ENCODE measurements around the gene ENO4. TPM values are rescaled to one million over a fixed set of nuclear protein-coding genes. Genes with fewer than 3 reads are reported as not detected.

ENO4 gene
- total RNA-seq, 1 donor from 2014 or later: 0.19 TPM

- DNase-seq (ENCODE audit: low read depth): no peak
Measured at GRCh38 chr10:116868198-116868676, 18.9 kb downstream of the ENO4 start.

GRCh38 chr10:116868722-116869121 lies 19.4 kb downstream of the ENO4 start:
- peak; percentile 44 for DNase-seq (ENCODE audit: low read depth)

GRCh38 chr10:116870949-116871348 lies 21.6 kb downstream of the ENO4 start:
- no peak for DNase-seq (ENCODE audit: low read depth)

- DNase-seq (ENCODE audit: low read depth): no peak
Measured at GRCh38 chr10:116873134-116873533, 23.8 kb downstream of the ENO4 start.

GRCh38 chr10:116875897-116876296 lies 26.6 kb downstream of the ENO4 start:
- no peak for DNase-seq (ENCODE audit: low read depth)

- DNase-seq (ENCODE audit: low read depth): peak; percentile 19
Measured at GRCh38 chr10:116877391-116877790, 28.1 kb downstream of the ENO4 start.

GRCh38 chr10:116878123-116878522 lies 28.8 kb downstream of the ENO4 start:
- no peak for DNase-seq (ENCODE audit: low read depth)

GRCh38 chr10:116879817-116880216 lies 30.5 kb downstream of the ENO4 start:
- DNase-seq (ENCODE audit: low read depth): no peak

- DNase-seq (ENCODE audit: low read depth): peak; percentile 96
Measured at GRCh38 chr10:116880716-116881482, 31.6 kb downstream of the ENO4 start.

GRCh38 chr10:116882639-116883038 lies 33.3 kb downstream of the ENO4 start:
- DNase-seq (ENCODE audit: low read depth): no peak

GRCh38 chr10:116886772-116887171 lies 37.5 kb downstream of the ENO4 start:
- no peak for DNase-seq (ENCODE audit: low read depth)

GRCh38 chr10:116888380-116889055 lies 39.2 kb downstream of the ENO4 start:
- DNase-seq (ENCODE audit: low read depth): peak; percentile 77

GRCh38 chr10:116889066-116889465 lies 39.8 kb downstream of the ENO4 start:
- DNase-seq (ENCODE audit: low read depth): no peak

- DNase-seq (ENCODE audit: low read depth): peak; percentile 55
Measured at GRCh38 chr10:116891208-116891607, 41.9 kb downstream of the ENO4 start.

GRCh38 chr10:116892907-116893685 lies 43.8 kb downstream of the ENO4 start:
- no peak for DNase-seq (ENCODE audit: low read depth)

GRCh38 chr10:116893686-116894037 lies 44.4 kb downstream of the ENO4 start:
- no peak for DNase-seq (ENCODE audit: low read depth)

GRCh38 chr10:116899626-116900025 lies 50.3 kb downstream of the ENO4 start:
- DNase-seq (ENCODE audit: low read depth): no peak

- DNase-seq (ENCODE audit: low read depth): no peak
Measured at GRCh38 chr10:116905845-116906210, 56.5 kb downstream of the ENO4 start.

- no peak for DNase-seq (ENCODE audit: low read depth)
Measured at GRCh38 chr10:116907245-116907987, 58.1 kb downstream of the ENO4 start.

- no peak for DNase-seq (ENCODE audit: low read depth)
Measured at GRCh38 chr10:116909307-116909706, 60.0 kb downstream of the ENO4 start.

- DNase-seq (ENCODE audit: low read depth): peak; percentile 22
Measured at GRCh38 chr10:116910910-116911309, 61.6 kb downstream of the ENO4 start.

Data from myocyte (in vitro differentiated cells).